ENCODE measurements around the gene SNCAIP.
"Not testable (repeated sequence)": the region's sequence is repeated elsewhere in the genome, so short reads cannot be mapped to it uniquely, and the experiment has no call there.

The SNCAIP gene

GRCh38 chr5:122314036-122314435, 2.0 kb downstream of the SNCAIP start:
- DNase-seq (ENCODE audit: low read depth in 2 of 2) = no peak

DNA sequence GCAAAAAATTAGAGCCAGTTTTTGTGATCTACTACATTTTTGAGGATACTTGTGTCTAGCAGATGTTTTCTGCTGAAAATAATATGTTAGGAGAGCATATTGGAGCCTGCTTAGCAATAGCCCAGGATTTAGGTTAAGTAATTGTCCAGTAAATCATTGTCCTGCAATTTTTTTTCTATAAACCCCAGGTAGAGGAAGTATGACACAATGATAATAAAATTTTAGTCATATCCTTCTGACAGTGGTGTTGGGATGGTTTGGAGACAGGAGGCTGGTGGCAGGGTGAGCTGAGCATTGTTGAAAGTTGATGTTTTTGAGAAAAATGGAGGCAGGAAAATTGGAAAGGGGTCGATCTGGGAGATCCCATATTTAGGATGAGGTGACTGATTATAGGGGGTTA, 3.5 kb downstream of the SNCAIP start:
- DNase-seq (ENCODE audit: low read depth in 2 of 2) = no peak

DNA sequence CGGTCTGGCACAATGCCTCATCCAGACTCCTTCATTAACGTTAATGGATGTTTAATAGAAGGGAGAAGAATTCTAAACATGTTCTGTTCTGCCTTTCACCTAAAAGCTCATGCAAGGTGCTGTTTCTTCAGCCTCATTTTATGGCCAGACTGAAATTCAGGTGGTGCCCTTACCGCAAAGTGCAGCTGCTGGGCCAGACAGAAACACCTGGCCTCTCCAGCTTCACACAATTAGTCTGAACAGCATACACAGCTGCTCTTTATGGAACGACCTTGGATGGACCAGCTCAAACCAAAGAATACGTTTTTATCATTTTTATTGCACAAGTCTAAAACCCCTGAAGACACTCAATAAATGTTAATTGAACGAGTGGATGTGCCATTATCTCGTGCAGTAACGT, 4.6 kb downstream of the SNCAIP start:
- DNase-seq (ENCODE audit: low read depth in 2 of 2) = no peak

- DNase-seq (ENCODE audit: low read depth in 2 of 2) = no peak
These were observed 7.9 kb downstream of the SNCAIP start for GRCh38 chr5:122319897-122320296.

DNA sequence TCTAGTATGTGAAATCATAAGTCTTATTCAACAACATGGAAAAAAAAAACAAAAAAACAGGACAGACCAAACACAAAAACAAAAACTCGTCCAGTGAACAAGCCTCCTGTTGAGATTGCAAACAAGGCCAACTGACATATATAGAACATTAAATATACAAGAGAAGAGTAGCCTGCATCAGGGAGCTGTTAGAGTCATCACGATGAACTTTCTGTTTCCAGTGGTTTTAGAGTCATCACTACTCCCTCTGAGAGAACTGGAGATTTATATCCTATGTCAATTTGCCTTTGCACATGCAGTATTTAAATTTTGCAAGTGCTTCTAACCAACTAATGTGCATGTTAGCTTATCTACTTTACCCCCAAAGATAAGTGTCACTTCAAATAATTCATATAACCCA, 9.9 kb downstream of the SNCAIP start:
- no peak for DNase-seq (ENCODE audit: low read depth in 2 of 2)

GRCh38 chr5:122322801-122323548, 10.9 kb downstream of the SNCAIP start:
- no peak for DNase-seq (ENCODE audit: low read depth in 2 of 2)

DNA sequence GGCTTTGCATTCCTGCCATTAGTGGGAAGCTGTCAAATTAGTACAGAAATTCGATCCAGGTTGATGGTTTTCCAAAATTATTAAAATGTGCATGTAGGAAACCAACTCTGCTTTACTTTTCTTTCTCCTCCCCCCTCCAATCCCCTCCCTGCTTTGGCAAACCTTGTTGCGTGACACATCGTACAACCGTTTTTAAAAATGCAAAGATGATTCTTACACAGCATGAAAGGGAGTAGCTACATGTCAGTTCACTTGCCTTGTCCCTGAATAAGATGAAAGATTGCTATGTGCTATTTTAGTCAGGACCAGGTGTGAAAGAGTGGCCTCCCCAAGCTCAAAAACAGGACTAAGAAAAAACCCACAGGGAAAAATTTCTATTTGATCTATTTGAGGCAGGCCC, 11.7 kb downstream of the SNCAIP start:
- DNase-seq (ENCODE audit: low read depth in 2 of 2) = no peak

DNA sequence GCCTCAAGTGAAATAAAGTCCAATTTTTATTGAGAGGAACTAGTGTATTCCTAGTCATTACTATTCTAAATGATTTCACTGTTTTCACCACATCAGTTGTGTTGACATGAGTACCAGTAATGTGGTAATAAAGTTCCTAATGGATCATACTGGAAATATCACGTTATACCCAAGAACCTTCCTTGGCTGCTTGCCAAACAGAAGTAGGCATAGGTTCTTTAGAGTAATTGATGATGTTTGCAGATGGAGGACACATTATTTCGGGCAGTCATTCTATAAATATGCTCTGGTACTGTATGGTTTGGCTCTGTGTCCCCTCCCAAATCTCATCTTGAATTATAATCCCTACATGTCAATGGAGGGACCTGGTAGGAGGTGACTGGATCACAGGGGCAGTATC, 15.1 kb downstream of the SNCAIP start:
- DNase-seq (ENCODE audit: low read depth in 2 of 2) = no peak

DNA sequence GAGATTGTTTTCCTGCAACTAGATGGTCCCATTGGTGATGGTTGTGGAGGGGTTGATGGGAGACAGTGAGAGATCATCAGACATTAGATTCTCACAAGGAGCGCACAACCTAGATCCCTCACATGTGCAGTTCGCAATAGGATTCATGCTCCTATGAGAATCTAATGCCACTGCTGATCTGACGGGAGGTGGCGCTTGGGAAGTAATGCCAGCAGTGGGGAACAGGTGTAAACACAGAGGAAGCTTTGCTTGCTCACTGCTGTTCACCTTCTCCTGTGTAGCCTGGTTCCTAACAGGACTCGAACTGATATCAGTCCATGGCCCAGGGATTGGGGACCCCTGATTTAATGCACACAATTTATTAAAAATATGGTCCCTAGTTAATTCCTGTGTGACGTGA, 18.8 kb downstream of the SNCAIP start:
- DNase-seq (ENCODE audit: low read depth in 2 of 2) = no peak

DNA sequence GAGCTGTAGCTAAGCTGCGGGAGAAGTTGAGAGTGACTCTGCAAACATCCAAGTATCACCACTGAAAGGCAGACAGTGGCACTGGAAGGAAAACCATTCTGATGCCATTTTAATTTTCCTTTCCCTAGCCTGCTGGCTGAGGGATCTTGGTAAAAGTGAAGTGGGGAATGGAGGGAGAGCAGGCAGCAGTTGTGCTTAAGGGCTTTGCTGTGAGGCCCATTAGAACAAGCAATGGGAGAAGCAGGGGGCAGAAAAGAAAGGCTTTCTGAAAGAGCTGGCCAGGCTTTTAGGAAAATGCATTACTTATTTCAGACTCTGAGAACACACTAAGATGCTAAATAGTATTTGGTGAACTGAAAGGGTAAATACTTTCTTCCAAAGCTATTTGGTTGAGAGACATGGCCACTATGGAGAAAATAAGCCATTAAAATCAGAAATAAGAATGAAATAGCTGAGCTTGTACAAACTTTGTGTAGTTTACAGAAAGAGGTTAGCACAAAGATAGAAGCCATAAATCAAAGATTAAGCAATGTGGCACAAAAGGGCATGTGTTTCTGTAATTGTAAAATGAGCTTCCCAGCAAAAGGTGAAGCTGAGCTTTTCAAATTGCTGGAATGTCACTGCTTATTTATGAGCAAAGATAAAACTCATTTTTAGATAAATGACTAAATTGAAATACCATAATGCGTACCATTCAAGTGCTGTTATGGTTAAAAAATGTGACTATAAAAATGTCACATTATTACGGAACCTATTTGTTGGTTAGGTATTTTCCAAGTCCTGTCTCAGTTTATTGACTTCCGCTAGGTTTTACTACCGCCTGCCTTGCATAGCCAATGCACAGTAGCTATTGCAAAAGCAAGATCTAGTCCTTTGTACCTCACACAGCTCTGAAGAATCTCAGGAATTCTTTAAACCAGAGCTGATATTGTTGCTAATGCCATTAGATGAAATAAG, 20.8 kb downstream of the SNCAIP start:
- DNase-seq (ENCODE audit: low read depth in 2 of 2) = no peak

DNA sequence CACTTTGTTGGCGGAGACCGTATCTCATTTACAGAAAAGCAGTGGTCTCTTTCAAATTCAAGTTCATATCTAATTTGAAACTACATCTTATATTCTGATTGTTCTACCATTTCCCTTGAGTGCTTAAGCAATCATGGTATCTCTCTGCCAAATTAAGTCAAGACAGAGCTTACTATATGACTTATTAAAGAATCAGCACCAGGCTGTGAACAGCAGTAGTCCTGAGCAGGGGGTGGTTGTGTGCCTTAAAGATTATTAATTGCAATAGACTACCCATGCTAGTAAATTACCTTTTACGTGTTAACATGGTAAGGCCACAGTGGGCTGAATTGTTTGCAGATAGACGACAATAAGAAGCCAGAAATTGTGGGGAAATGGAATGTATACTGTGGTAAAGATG, 21.5 kb downstream of the SNCAIP start:
- no peak for DNase-seq (ENCODE audit: low read depth in 2 of 2)

- no peak for DNase-seq (ENCODE audit: low read depth in 2 of 2)
These were observed 27.6 kb downstream of the SNCAIP start for GRCh38 chr5:122339591-122339990.

DNA sequence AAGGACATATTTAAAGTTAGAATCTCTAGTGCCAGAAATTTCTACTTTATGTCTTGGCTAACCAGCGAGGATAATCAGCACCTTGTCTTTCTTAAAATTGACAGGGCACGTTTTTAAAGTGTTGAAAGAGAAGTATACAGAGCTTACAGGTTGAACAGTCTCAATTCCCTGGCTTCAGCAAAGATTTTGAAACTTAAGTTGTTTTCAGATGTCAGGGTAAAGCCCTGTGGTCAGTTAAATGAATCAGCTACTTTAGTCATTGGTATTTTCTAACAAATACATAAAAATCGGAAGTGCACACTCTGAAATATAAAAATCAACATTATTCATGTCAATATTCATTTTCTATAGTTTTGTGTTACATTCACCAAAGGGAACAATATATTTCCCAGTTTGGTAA, 29.1 kb downstream of the SNCAIP start:
- no peak for DNase-seq (ENCODE audit: low read depth in 2 of 2)

GRCh38 chr5:122342256-122342655, 30.2 kb downstream of the SNCAIP start:
- no peak for DNase-seq (ENCODE audit: low read depth in 2 of 2)

DNA sequence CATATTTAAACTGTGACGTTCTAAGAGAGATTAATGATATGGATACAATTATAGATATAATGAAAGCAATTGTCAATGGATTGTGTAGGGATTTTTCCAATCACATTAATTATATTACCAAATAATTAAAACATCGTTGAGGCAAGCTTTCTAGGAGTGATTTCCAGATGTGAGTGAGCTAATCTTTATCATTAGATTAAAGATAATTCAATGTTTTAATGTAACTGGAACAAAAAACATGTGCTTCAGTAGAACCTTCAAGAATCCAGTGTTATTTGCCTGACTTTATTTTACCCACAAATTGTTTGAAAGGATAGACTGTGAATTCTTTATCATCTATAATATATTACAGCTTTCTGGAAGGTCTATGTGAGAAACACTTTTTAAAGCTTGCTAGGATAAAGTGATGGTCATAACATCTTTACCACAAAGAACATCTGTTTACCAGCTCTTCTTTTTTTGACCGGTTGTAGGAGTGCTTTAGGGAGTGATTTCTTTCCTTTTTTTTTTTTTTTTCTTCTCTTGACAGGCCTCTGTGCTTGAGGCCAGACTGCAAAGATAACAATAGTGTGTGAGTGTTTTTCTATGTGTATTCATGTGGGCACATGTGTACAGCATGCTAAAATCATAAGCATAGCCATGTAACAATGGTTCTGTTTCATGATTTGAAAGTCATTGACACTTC, 35.0 kb downstream of the SNCAIP start:
- no peak for DNase-seq (ENCODE audit: low read depth in 2 of 2)

DNA sequence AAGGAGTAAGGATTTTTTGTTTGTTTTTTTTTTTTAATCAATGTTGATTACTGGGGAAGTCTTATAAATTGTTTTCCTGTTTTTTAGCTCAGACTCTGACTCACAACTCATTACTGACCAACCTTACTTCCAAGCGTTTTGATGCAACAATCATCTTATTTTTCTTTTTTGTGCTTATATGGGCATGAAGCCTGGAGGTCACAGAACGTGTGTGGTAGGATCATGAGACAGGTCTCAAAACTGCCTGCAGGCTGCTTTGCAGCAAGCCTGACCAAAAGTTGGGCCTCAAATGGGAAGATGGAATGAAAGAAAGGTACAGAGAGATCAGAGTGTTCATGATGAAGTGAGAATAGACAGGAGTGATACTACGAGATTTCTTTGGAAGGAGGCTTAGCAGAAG, 38.5 kb downstream of the SNCAIP start:
- DNase-seq (ENCODE audit: low read depth in 2 of 2) = no peak

DNA sequence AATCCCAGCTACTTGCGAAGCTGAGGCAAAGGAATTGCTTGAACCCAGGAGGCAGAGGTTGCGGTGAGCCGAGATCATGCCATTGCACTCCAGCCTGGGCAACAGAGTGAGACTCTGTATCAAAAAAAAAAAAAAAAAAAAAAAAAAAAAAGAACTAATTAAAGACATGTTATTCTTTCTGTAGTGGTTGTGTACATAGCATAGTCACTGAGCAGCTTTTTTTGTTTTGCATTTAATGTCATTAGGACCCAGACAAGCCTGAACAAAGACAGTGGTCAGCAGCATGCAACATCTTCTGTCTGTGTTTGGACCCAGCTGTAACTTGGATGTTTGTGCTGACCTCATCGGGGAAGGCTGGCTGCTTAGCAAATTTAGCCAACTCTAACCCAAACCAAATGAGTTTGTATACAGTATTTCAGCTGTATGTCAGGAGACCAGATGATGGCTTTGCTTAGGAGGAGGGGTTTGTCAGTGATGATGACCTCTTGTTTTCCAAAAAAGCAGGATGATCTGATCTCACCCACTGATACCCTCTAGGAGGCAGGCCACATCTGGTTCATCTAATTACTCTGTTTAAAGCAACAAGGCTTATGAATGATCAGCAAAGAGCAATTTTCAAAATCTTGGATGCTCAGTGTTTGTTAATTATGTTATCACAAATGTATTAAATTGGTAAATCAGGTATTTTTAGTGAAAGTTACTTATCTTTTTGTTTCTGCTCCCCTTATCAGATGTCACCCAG, 39.5 kb downstream of the SNCAIP start:
- no peak for DNase-seq (ENCODE audit: low read depth in 2 of 2)

DNA sequence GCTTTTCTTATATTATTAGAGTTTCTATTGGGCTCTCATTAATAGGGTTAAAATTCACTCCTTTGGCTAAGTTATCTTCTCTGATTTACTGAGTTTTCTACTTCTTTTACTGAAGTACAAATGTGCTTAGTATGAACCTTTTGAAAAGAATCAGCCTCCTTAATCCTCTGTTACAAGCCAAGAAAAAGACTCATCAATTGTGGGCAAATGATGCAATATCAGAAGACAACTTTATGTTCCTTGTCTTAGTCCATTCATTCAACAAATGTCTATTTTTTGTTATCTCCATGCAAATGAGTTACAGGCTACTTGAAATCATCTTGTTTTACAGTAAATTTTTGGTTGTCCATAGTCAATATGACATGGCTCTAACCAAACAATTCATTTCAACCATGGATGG, 40.3 kb downstream of the SNCAIP start:
- no peak for DNase-seq (ENCODE audit: low read depth in 2 of 2)

- DNase-seq (ENCODE audit: low read depth in 2 of 2) = not testable (repeated sequence)
These were observed 41.3 kb downstream of the SNCAIP start for GRCh38 chr5:122353361-122353760.

GRCh38 chr5:122354293-122354692, 42.3 kb downstream of the SNCAIP start:
- DNase-seq (ENCODE audit: low read depth in 2 of 2) = no peak

GRCh38 chr5:122355324-122355723, 43.3 kb downstream of the SNCAIP start:
- no peak for DNase-seq (ENCODE audit: low read depth in 2 of 2)

GRCh38 chr5:122356855-122357254, 44.8 kb downstream of the SNCAIP start:
- no peak for DNase-seq (ENCODE audit: low read depth in 2 of 2)
